Measurements from ENCODE around the gene STK40.

Gene STK40

DNA sequence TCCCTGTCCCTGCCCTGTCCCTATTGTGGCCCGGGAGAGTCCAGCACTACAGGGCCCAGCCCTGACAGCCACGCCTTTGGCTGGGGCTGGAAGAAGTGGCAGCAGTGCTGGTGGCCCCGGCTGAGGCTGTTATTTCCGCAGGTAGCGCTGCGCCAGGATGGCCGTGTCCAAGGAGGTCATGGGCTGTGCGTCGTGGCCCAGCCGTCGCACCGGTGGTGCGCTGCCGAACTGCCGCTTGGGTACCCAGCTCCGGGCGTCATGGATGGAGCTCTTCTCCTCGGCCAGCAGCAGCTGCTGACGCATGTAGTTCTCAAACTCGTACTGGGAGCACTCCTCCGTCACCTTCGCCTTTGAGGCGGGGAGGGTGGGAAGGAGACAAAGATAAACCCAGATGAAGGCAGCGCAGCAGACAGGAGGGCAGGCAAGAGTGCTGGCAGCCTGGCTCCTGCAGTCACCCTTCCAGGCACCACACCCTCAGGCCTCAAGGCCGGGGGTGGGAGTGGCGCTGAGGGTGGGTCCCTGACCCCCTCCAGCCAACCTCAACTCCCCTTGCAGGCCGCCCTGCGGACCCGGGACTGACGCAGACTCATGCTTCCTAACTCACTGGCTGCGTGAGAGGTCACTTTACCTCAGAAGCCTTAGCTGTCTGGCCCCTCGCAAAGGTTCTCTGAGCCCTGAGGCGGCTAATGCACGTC lies 44.0 kb downstream of the STK40 start:
- H3K4me3 ChIP-seq (ENCODE audit: low read depth, low read length): no peak overlapping the region
- TF ChIP-seq, protein P1, sequence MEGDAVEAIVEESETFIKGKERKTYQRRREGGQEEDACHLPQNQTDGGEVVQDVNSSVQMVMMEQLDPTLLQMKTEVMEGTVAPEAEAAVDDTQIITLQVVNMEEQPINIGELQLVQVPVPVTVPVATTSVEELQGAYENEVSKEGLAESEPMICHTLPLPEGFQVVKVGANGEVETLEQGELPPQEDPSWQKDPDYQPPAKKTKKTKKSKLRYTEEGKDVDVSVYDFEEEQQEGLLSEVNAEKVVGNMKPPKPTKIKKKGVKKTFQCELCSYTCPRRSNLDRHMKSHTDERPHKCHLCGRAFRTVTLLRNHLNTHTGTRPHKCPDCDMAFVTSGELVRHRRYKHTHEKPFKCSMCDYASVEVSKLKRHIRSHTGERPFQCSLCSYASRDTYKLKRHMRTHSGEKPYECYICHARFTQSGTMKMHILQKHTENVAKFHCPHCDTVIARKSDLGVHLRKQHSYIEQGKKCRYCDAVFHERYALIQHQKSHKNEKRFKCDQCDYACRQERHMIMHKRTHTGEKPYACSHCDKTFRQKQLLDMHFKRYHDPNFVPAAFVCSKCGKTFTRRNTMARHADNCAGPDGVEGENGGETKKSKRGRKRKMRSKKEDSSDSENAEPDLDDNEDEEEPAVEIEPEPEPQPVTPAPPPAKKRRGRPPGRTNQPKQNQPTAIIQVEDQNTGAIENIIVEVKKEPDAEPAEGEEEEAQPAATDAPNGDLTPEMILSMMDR (IDR thresholded peaks at IDR 0.05; ENCODE audit: low read depth, low read length, missing control alignments): no peak

GRCh38 chr1:36339615-36340014 lies 46.1 kb downstream of the STK40 start:
- TF ChIP-seq, protein P1 (IDR thresholded peaks at IDR 0.05; ENCODE audit: low read depth, low read length, missing control alignments): no peak
- no peak for DNase-seq (ENCODE audit: low read depth)
- H3K4me3 ChIP-seq (ENCODE audit: low read depth, low read length): no peak overlapping the region

More for the DNA sequence above, 44.0 kb downstream of the STK40 start:
- no peak for DNase-seq (ENCODE audit: low read depth)

- TF ChIP-seq, protein P1 (IDR thresholded peaks at IDR 0.05; ENCODE audit: low read depth, low read length, missing control alignments): no peak
- H3K4me3 ChIP-seq (ENCODE audit: low read depth, low read length): no peak overlapping the region
- no peak for DNase-seq (ENCODE audit: low read depth)
Measured at GRCh38 chr1:36339215-36339614, 46.5 kb downstream of the STK40 start.

- no peak overlapping the region for H3K4me3 ChIP-seq (ENCODE audit: low read depth, low read length)
- DNase-seq (ENCODE audit: low read depth): no peak
- TF ChIP-seq, protein P1 (IDR thresholded peaks at IDR 0.05; ENCODE audit: low read depth, low read length, missing control alignments): no peak
Measured at GRCh38 chr1:36337830-36338229, 47.9 kb downstream of the STK40 start.

GRCh38 chr1:36330940-36331339 lies 54.8 kb downstream of the STK40 start:
- TF ChIP-seq, protein P1 (IDR thresholded peaks at IDR 0.05; ENCODE audit: low read depth, low read length, missing control alignments): no peak
- no peak for DNase-seq (ENCODE audit: low read depth)
- no peak overlapping the region for H3K4me3 ChIP-seq (ENCODE audit: low read depth, low read length)

DNA sequence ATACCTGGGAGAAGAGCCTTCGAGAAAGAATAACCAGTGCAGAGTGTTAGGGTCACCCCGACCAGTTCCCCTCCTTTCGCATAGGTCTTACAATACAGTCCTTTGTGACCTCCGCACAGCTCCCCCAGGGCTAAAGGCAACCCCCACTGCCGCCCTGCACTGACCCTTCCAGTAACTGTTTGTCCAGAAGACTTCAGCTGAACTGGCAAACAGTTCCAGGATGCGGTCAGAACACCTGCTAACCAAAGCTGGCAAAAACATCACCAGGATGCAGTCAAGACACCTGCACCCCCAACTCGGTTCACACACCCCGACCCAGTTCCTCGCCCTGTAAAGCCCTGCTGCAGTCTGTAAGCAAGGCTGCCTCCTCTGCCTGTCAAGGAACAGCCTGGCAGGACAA lies 55.9 kb downstream of the STK40 start:
- no peak overlapping the region for H3K4me3 ChIP-seq (ENCODE audit: low read depth, low read length)
- TF ChIP-seq, protein P1 (IDR thresholded peaks at IDR 0.05; ENCODE audit: low read depth, low read length, missing control alignments): no peak
- DNase-seq (ENCODE audit: low read depth): no peak

- TF ChIP-seq, protein P1 (IDR thresholded peaks at IDR 0.05; ENCODE audit: low read depth, low read length, missing control alignments): no peak
- DNase-seq (ENCODE audit: low read depth): no peak
Measured at GRCh38 chr1:36328713-36329112, 57.0 kb downstream of the STK40 start.

More at GRCh38 chr1:36328713-36329112, 57.0 kb downstream of the STK40 start:
- H3K4me3 ChIP-seq (ENCODE audit: low read depth, low read length): no peak overlapping the region

Measured in GM12864 (cell line).